ENCODE measurements around the gene ACBD5.
"Not testable (repeated sequence)": the region's sequence is repeated elsewhere in the genome, so short reads cannot be mapped to it uniquely, and the experiment has no call there.

The ACBD5 gene

GRCh38 chr10:27240212-27241009 is at the start of gene ACBD5:
ACBD5 (minus strand) TSS chr10:27240797; CDS start chr10:27240688, 109 bp downstream.
- DNase-seq (ENCODE audit: low spot score) = peak; percentile 88

GRCh38 chr10:27285093-27285492 is 44.5 kb upstream of the ACBD5 start:
- no peak for DNase-seq (ENCODE audit: low spot score)

DNA sequence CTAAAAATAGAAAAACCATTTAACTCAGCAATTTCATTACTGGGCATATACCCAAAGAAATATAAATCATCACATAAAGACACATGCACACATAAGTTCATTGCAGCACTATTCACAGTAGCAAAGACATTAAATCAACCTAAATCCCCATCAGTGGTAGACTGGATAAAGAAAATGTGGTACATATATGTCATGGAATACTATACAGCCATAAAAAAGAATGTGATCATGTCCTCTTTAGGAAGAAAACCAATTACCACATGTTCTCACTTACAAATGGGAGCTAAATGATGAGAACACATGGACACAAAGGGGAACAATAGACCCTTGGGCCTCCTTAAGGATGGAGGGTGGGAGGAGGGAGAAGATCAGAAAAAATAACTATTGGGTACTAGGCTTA is 36.0 kb upstream of the ACBD5 start:
- DNase-seq (ENCODE audit: low spot score) = no peak

DNA sequence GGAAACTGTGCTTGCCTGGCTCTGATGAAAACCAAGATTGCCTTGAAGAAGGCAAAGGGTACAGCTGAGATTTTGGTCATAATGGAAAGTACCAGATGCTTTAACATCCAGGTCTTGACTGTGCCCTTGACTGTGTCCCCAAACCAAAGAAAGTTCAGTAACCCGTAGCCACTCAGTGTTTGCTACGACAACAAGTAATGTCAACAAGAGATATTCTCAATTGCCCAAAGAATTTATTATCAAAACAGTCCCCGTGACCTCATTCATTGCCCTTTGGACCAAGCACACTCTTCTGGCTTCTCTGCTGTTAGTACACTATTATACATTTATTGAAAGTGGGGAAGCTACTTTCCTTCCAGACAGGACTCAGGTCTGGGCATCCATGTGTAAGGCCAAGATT is 25.4 kb upstream of the ACBD5 start:
- DNase-seq (ENCODE audit: low spot score) = not testable (repeated sequence)

DNA sequence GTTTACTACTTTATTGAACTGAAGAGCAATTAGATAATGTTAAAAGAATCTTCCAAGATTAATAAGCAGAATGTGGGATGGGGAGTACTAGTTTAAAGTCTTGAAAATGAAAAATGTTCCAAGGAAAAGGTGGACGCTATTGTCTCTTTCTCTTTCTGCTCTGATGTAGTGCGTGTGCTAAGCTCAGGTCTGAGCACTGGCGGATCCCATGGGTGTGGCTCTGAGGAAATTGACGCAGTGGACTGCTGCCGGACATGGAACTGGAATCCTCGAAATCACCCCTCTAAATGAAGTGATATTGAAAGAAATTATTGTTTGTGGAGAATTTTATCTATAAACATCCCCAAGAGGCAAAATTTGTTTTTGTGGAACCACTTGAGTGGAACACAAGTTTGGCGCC is 22.2 kb upstream of the ACBD5 start:
- not testable (repeated sequence) for DNase-seq (ENCODE audit: low spot score)

- no peak for DNase-seq (ENCODE audit: low spot score)
These were observed 18.5 kb upstream of the ACBD5 start for GRCh38 chr10:27258838-27259812.

DNA sequence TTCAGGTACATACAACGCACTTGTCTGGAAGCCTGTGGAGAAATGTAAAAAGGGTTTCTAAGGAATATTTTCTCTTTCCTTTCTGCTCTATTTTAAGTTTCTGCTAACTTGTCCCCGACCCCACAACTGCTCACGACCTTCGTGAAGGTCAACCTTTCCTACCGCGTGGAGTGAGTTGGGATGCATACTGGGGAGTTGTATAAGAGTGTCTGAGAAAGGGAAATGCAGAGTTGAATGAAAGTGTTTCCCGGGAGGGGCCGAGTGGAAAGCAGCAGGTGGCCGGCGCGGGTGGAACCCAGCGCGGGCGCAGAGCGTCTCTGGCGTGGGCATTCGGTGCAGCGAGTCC is 17.9 kb upstream of the ACBD5 start:
- DNase-seq (ENCODE audit: low spot score) = no peak

- DNase-seq (ENCODE audit: low spot score) = no peak
These were observed 15.9 kb upstream of the ACBD5 start for GRCh38 chr10:27256299-27257189.

GRCh38 chr10:27253576-27253975 is 13.0 kb upstream of the ACBD5 start:
- no peak for DNase-seq (ENCODE audit: low spot score)

- DNase-seq (ENCODE audit: low spot score) = peak; percentile 61
These were observed 11.8 kb upstream of the ACBD5 start for GRCh38 chr10:27252267-27253000.

DNA sequence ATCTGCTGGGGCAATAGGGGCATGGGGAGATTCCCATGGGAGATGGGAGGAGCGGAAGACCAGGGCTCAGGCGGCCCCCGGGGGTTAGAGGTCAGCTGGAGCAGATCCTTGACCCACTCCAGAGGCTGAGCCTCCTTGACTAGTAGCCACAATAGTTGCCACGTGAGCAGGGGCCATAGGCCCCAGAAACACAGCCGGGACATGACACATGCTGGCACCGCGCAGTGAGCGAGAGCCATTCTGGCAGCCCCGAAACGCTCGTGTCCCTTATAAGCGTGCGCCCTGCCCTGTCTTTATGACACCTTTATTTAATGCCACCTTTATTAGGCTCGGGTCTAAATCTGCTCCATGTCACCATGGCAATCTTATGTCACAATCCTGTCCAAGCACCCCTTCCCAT is 11.0 kb upstream of the ACBD5 start:
- DNase-seq (ENCODE audit: low spot score) = no peak

DNA sequence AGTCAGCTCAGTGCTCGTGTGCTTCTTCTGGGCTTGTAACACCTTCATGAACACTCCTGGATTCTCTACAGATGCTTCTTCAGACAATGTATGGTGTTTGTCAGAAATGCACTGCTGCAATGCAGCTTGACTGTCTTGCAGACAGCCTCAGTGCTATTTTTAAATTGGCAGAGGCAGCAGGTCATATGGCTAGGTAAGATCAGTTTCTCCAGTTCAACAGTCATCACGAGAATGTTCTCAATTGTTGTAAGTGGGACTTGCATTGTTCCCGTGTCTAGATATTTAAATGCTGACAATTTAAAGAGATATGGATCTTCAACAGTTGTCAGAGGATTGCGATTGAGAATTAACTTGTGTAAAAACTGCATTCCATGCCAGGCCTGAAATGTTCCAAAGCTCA is 7.6 kb upstream of the ACBD5 start:
- no peak for DNase-seq (ENCODE audit: low spot score)

DNA sequence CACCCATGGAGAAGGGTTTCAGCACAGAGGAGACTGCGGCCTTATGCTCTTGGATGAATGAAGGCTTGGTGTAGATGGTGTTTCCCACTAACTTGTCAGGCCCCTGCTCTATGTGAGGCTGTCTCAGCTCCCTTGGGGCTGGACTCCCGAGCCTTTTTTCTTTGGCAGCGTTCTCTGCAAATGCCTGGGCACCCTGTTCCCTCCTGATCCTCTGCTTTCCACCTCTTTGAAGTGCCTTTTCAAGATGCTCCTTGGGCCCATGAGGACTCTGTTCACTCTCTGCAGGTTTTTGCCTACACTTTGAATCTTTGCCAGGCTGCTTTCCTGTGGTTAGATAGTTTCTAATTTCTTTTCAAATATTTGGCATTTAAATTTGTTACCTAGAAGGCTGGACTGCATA is 6.8 kb upstream of the ACBD5 start:
- no peak for DNase-seq (ENCODE audit: low spot score)

DNA sequence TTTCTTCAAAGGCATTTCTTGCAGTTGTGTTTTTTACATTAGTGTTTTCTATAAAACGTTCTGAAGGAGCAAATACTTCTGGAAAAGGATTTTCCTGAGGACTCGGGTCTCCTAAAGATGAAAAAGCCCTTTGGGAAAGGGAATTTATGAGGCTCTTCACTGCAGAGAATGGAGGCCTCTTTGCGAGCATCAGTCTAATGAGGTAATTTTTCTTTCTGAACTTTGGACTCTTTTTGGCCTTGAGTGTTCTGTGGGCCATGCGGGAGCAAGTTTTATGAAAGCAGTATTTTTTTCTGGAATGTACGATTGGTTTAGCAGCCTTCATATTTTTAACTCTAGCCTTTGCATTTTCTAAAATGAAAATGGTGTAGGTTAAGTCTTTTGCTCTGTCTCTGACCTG is 6.4 kb upstream of the ACBD5 start:
- no peak for DNase-seq (ENCODE audit: low spot score)

- DNase-seq (ENCODE audit: low spot score) = no peak
These were observed 5.2 kb upstream of the ACBD5 start for GRCh38 chr10:27245836-27246235.

DNA sequence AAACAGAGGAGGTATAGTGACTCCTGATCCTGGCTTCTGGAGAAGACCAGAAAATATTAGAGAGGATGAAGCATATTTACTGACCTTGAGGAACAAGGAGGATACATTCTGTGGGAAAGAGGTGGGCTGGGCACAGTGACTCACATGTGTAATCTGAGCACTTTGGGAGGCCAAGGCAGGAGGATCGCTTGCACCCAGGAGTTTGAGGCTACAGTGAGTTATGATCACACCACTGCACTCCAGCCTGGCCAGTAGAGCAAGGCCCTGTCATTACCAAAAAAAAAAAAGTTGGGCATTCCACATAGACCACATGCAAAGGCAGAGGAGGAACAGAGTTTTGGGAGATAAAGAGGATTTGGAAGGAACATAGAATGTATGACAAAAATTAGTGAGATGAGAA is 4.4 kb upstream of the ACBD5 start:
- no peak for DNase-seq (ENCODE audit: low spot score)

DNA sequence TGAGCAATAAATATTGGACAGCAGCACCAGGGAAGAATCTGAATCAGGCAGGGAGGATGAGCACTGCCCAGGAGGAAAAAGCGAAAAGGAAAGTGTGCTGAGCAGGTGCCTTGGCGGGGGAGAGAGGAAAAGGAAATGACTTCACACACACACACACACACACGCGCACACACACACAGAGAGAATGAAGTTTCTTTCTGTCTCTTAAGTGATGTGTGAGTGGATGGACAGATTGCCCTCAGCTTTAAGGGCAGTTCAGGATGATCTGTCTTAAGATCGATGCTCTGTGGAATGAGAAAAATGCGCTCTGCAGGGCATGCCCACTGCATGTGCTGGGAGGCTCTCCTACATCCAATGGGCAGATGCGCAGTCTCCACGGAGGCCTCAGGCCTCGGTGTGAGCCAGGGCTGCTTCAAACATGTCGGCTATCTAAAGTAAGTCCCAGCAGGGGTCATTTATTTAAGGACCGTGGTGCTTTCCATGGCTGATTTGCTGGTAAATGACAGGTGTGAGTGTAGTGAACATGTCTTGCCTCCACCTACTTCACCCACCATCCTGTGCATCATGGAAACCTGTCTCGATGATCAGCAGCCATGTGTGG is 2.5 kb upstream of the ACBD5 start:
- peak; percentile 43 for DNase-seq (ENCODE audit: low spot score)

GRCh38 chr10:27242473-27242950 is 1.9 kb upstream of the ACBD5 start:
- no peak for DNase-seq (ENCODE audit: low spot score)

DNA sequence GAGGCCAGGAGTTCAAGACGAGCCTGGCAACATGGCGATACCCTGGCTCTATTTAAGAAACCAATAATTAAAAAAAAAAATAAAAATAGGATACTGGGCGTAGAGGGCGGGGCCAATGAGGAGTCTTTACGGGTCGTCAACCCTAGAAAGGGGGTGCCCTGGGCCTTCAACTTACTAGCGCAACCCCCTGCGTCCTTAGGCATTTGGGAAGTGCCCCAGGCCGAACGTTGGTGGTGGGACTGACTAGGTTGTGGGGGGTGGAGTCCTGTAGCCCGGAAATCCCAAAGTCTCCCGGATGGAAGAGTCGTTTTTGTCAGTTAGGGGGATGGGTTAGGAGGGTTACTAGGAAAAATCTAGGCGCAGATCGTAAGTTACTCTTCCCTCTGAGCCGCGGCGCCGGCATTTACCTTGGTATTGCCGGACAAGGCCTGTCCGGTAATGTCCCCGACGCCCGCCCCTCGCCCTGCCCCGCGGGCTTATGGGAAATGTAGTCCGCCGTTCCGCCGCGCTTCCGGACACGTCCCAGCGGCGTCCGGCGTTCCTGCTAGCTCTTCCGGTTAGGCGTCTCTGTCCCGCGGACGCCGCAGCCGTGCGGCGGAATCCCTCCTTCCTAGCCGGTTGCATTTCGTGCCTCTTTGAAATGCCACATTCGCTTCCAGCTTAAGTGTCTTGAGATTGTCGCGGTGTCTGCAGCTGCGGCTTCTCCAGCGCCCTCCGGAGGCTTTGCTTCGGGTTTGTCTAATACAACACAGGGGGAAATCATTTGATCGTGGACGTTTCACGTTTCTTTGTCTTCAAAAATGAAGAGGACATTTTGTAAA is 1.3 kb upstream of the ACBD5 start:
- DNase-seq (ENCODE audit: low spot score) = peak; percentile 88
